ENCODE data around the gene LMO1.

Gene LMO1

GRCh38 chr11:8288824-8289491 lies 25.3 kb upstream of the LMO1 start:
- Histone ChIP-seq H3K9me3 (ENCODE audit: control insufficient read depth in 2 of 2, low read length in 2 of 2) (no peaks in the 10 kb centered on the region), H3K36me3 (ENCODE audit: control insufficient read depth in 2 of 2, insufficient read depth in 2 of 2, low read length in 2 of 2) (no peaks in the 10 kb centered on the region), H3K27me3 (ENCODE audit: control insufficient read depth in 2 of 2, insufficient read depth in 2 of 2, low read length in 2 of 2) (no peaks in the 10 kb centered on the region), H3K27ac (ENCODE audit: low read depth in 2 of 2, low read length in 2 of 2) (no peak overlapping the region), H3K4me3 (ENCODE audit: low read length in 2 of 2) (no peak overlapping the region), H3K9ac (ENCODE audit: low read depth in 1 of 2, low read length in 2 of 2) (no peak overlapping the region), H3K4me1 (ENCODE audit: control insufficient read depth in 2 of 2, insufficient read depth in 2 of 2, low read length in 2 of 2) (no peaks in the 10 kb centered on the region)

- Histone ChIP-seq H3K9me3 (ENCODE audit: control insufficient read depth in 2 of 2, low read length in 2 of 2) (no peaks in the 10 kb centered on the region), H3K4me3 (ENCODE audit: low read length in 2 of 2) (no peak overlapping the region), H3K9ac (ENCODE audit: low read depth in 1 of 2, low read length in 2 of 2) (no peak overlapping the region), H3K27ac (ENCODE audit: low read depth in 2 of 2, low read length in 2 of 2) (no peak overlapping the region), H3K36me3 (ENCODE audit: control insufficient read depth in 2 of 2, insufficient read depth in 2 of 2, low read length in 2 of 2) (no peaks in the 10 kb centered on the region), H3K27me3 (ENCODE audit: control insufficient read depth in 2 of 2, insufficient read depth in 2 of 2, low read length in 2 of 2) (no peaks in the 10 kb centered on the region), H3K4me1 (ENCODE audit: control insufficient read depth in 2 of 2, insufficient read depth in 2 of 2, low read length in 2 of 2) (no peaks in the 10 kb centered on the region)
These were observed 24.6 kb upstream of the LMO1 start for GRCh38 chr11:8288166-8288772.

- Histone ChIP-seq H3K4me3 (ENCODE audit: low read length in 2 of 2) (no peak overlapping the region), H3K9me3 (ENCODE audit: control insufficient read depth in 2 of 2, low read length in 2 of 2) (no peaks in the 10 kb centered on the region), H3K27ac (ENCODE audit: low read depth in 2 of 2, low read length in 2 of 2) (no peak overlapping the region), H3K27me3 (ENCODE audit: control insufficient read depth in 2 of 2, insufficient read depth in 2 of 2, low read length in 2 of 2) (no peaks in the 10 kb centered on the region), H3K9ac (ENCODE audit: low read depth in 1 of 2, low read length in 2 of 2) (no peak overlapping the region), H3K4me1 (ENCODE audit: control insufficient read depth in 2 of 2, insufficient read depth in 2 of 2, low read length in 2 of 2) (no peaks in the 10 kb centered on the region), H3K36me3 (ENCODE audit: control insufficient read depth in 2 of 2, insufficient read depth in 2 of 2, low read length in 2 of 2) (no peaks in the 10 kb centered on the region)
These were observed 24.0 kb upstream of the LMO1 start for GRCh38 chr11:8287703-8288102.

DNA sequence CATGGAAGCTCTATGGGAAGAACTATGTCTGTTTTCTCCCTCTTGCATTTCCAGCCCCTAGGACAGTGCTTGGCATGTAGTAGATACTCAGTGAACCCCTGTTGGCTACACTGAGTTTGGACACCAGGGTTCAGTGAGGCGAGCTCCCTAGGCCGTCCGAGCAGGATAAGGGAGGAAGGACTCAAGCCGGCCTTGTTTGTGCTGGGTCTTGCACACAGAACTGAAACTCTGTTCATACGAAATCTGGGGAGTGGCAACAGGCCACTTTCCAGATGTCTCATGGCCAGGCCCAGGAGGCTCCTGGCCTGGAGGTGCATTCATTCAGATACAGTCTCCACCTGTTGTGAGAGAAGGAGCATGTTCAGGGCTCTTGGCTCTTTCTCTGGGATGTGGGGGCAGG lies 23.6 kb upstream of the LMO1 start:
- H3K9me3 ChIP-seq (ENCODE audit: control insufficient read depth in 2 of 2, low read length in 2 of 2), result no peaks in the 10 kb centered on the region
- no peaks in the 10 kb centered on the region for H3K27me3 ChIP-seq (ENCODE audit: control insufficient read depth in 2 of 2, insufficient read depth in 2 of 2, low read length in 2 of 2)
- H3K4me1 ChIP-seq (ENCODE audit: control insufficient read depth in 2 of 2, insufficient read depth in 2 of 2, low read length in 2 of 2), result no peaks in the 10 kb centered on the region
- H3K4me3 ChIP-seq (ENCODE audit: low read length in 2 of 2), result no peak overlapping the region
- H3K27ac ChIP-seq (ENCODE audit: low read depth in 2 of 2, low read length in 2 of 2), result no peak overlapping the region
- no peaks in the 10 kb centered on the region for H3K36me3 ChIP-seq (ENCODE audit: control insufficient read depth in 2 of 2, insufficient read depth in 2 of 2, low read length in 2 of 2)
- H3K9ac ChIP-seq (ENCODE audit: low read depth in 1 of 2, low read length in 2 of 2), result no peak overlapping the region

DNA sequence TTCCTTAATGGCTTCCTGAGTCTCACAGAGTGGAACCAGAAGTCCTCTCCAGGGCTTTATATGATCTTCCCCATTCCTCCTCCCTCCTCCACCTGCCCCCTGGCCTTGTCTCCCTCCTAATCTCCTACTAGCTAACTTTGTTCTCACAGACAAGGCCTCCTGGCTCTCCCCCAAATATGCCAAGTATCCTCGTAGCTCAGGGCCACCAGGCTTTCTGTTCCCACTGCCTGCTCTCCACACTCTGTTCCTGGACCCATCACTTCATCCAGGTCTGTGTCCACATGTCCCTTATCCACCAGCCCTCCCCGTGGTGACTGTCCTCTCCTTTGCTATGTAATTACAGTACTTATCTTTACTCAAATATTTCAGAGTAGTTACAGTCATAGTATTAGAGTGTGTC lies 23.2 kb upstream of the LMO1 start:
- Histone ChIP-seq H3K27me3 (ENCODE audit: control insufficient read depth in 2 of 2, insufficient read depth in 2 of 2, low read length in 2 of 2) (no peaks in the 10 kb centered on the region), H3K36me3 (ENCODE audit: control insufficient read depth in 2 of 2, insufficient read depth in 2 of 2, low read length in 2 of 2) (no peaks in the 10 kb centered on the region), H3K4me1 (ENCODE audit: control insufficient read depth in 2 of 2, insufficient read depth in 2 of 2, low read length in 2 of 2) (no peaks in the 10 kb centered on the region), H3K9ac (ENCODE audit: low read depth in 1 of 2, low read length in 2 of 2) (no peak overlapping the region), H3K9me3 (ENCODE audit: control insufficient read depth in 2 of 2, low read length in 2 of 2) (no peaks in the 10 kb centered on the region), H3K4me3 (ENCODE audit: low read length in 2 of 2) (no peak overlapping the region), H3K27ac (ENCODE audit: low read depth in 2 of 2, low read length in 2 of 2) (no peak overlapping the region)

DNA sequence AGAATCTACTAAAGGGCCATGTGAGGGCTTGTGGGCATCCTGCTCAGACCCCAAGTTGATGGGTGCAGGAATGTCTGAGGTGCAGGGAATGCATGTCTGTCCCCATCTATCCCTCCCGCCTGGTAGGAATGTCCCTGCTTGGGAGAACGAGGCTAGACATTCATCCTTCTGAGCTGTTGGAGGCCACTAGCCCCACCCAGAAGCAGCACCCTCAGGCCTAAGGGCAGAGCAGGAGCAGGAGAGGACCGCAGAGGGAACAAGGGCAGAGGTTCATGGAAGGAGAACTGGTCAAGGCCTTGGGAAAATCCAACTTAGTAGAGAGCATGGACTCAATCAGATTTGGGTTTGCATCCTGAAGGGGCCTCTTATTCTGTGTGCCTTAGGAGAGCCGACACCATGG lies 22.1 kb upstream of the LMO1 start:
- Histone ChIP-seq H3K9ac (ENCODE audit: low read depth in 1 of 2, low read length in 2 of 2) (no peak overlapping the region), H3K4me1 (ENCODE audit: control insufficient read depth in 2 of 2, insufficient read depth in 2 of 2, low read length in 2 of 2) (no peaks in the 10 kb centered on the region), H3K4me3 (ENCODE audit: low read length in 2 of 2) (no peak overlapping the region), H3K27me3 (ENCODE audit: control insufficient read depth in 2 of 2, insufficient read depth in 2 of 2, low read length in 2 of 2) (no peaks in the 10 kb centered on the region), H3K36me3 (ENCODE audit: control insufficient read depth in 2 of 2, insufficient read depth in 2 of 2, low read length in 2 of 2) (no peaks in the 10 kb centered on the region), H3K27ac (ENCODE audit: low read depth in 2 of 2, low read length in 2 of 2) (no peak overlapping the region), H3K9me3 (ENCODE audit: control insufficient read depth in 2 of 2, low read length in 2 of 2) (no peaks in the 10 kb centered on the region)

GRCh38 chr11:8285228-8285627 lies 21.6 kb upstream of the LMO1 start:
- no peaks in the 10 kb centered on the region for H3K9me3 ChIP-seq (ENCODE audit: control insufficient read depth in 2 of 2, low read length in 2 of 2)
- no peak overlapping the region for H3K27ac ChIP-seq (ENCODE audit: low read depth in 2 of 2, low read length in 2 of 2)
- no peaks in the 10 kb centered on the region for H3K27me3 ChIP-seq (ENCODE audit: control insufficient read depth in 2 of 2, insufficient read depth in 2 of 2, low read length in 2 of 2)
- H3K4me3 ChIP-seq (ENCODE audit: low read length in 2 of 2), result no peak overlapping the region
- no peaks in the 10 kb centered on the region for H3K36me3 ChIP-seq (ENCODE audit: control insufficient read depth in 2 of 2, insufficient read depth in 2 of 2, low read length in 2 of 2)
- H3K4me1 ChIP-seq (ENCODE audit: control insufficient read depth in 2 of 2, insufficient read depth in 2 of 2, low read length in 2 of 2), result no peaks in the 10 kb centered on the region
- H3K9ac ChIP-seq (ENCODE audit: low read depth in 1 of 2, low read length in 2 of 2), result no peak overlapping the region

GRCh38 chr11:8283465-8284230 lies 20.0 kb upstream of the LMO1 start:
- no peaks in the 10 kb centered on the region for H3K9me3 ChIP-seq (ENCODE audit: control insufficient read depth in 2 of 2, low read length in 2 of 2)
- H3K4me3 ChIP-seq (ENCODE audit: low read length in 2 of 2), result no peak overlapping the region
- no peaks in the 10 kb centered on the region for H3K36me3 ChIP-seq (ENCODE audit: control insufficient read depth in 2 of 2, insufficient read depth in 2 of 2, low read length in 2 of 2)
- H3K27me3 ChIP-seq (ENCODE audit: control insufficient read depth in 2 of 2, insufficient read depth in 2 of 2, low read length in 2 of 2), result no peaks in the 10 kb centered on the region
- no peak overlapping the region for H3K27ac ChIP-seq (ENCODE audit: low read depth in 2 of 2, low read length in 2 of 2)
- no peak overlapping the region for H3K9ac ChIP-seq (ENCODE audit: low read depth in 1 of 2, low read length in 2 of 2)
- H3K4me1 ChIP-seq (ENCODE audit: control insufficient read depth in 2 of 2, insufficient read depth in 2 of 2, low read length in 2 of 2), result no peaks in the 10 kb centered on the region

DNA sequence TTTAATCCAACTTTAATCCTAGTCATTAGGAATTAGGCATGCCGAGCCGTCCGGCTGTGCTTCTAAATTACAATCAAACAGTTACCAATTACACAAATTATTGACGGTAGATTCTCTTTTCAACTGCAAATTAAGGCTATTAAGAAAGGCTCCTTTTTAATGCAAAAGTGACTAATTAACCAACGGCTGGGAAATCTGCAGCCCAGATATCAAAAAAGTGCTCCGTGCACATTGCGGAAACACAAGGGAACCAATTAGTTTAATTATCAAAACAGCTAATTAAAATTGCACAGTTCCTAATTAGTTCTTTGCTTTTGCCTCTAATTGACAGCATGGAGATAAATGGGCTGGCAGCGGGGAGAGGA lies 19.4 kb upstream of the LMO1 start:
- Histone ChIP-seq H3K36me3 (ENCODE audit: control insufficient read depth in 2 of 2, insufficient read depth in 2 of 2, low read length in 2 of 2) (no peaks in the 10 kb centered on the region), H3K4me3 (ENCODE audit: low read length in 2 of 2) (no peak overlapping the region), H3K4me1 (ENCODE audit: control insufficient read depth in 2 of 2, insufficient read depth in 2 of 2, low read length in 2 of 2) (no peaks in the 10 kb centered on the region), H3K27me3 (ENCODE audit: control insufficient read depth in 2 of 2, insufficient read depth in 2 of 2, low read length in 2 of 2) (no peaks in the 10 kb centered on the region), H3K9ac (ENCODE audit: low read depth in 1 of 2, low read length in 2 of 2) (no peak overlapping the region), H3K9me3 (ENCODE audit: control insufficient read depth in 2 of 2, low read length in 2 of 2) (no peaks in the 10 kb centered on the region), H3K27ac (ENCODE audit: low read depth in 2 of 2, low read length in 2 of 2) (no peak overlapping the region)

GRCh38 chr11:8282631-8283030 lies 19.0 kb upstream of the LMO1 start:
- Histone ChIP-seq H3K36me3 (ENCODE audit: control insufficient read depth in 2 of 2, insufficient read depth in 2 of 2, low read length in 2 of 2) (no peaks in the 10 kb centered on the region), H3K9me3 (ENCODE audit: control insufficient read depth in 2 of 2, low read length in 2 of 2) (no peaks in the 10 kb centered on the region), H3K27ac (ENCODE audit: low read depth in 2 of 2, low read length in 2 of 2) (no peak overlapping the region), H3K4me1 (ENCODE audit: control insufficient read depth in 2 of 2, insufficient read depth in 2 of 2, low read length in 2 of 2) (no peaks in the 10 kb centered on the region), H3K27me3 (ENCODE audit: control insufficient read depth in 2 of 2, insufficient read depth in 2 of 2, low read length in 2 of 2) (no peaks in the 10 kb centered on the region), H3K9ac (ENCODE audit: low read depth in 1 of 2, low read length in 2 of 2) (no peak overlapping the region), H3K4me3 (ENCODE audit: low read length in 2 of 2) (no peak overlapping the region)

All from mucosa of rectum (tissue), 2 donors.